NCI-H526 treated with DMSO at 0.1 percent for 48 hours (cell line): ENCODE data around the gene PEX26.
"Not testable (repeated sequence)": the region's sequence is repeated elsewhere in the genome, so short reads cannot be mapped to it uniquely, and the experiment has no call there.

ENCODE experiments used
- DNase-seq: peaks from one replicate; lab custom pipeline; 2025; lab: John Stamatoyannopoulos, UW

PEX26 gene

DNA sequence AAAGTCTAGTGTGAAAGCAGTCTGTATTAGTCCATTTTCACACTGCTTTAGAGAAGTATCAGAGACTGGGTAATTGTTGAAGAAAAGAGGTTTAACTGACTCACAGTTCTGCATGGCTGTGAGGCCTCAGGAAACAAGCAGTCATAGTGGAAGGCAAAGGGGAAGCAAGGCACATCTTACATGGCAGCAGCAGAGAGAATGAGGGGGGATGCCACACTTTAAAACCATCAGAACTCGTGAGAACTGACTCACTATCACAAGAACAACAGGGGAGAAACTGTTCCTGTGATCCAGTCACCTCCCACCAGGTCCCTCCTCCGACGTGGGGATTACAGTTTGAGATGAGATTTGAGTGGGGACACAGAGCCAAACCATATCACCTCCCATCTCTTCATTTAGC, 19.0 kb downstream of the PEX26 start:
- no peak for DNase-seq

DNA sequence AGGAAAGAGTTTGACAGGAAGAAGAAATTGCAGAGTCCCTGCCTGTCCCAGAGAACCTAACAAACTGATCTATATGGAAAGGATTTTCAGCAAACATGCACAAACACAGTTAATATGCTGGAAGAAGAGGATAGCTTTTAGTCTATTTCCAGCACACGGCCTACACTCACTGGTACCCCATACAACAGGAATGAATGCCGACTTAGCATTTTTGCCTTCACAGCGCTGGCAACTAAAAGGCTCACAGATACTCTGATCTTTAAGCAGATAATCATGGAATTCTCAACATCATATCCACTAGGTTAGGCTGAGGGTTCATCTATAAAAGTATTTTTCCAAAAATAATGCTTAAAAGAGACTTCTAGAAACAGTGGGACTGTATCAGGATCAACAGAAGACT, 23.0 kb downstream of the PEX26 start:
- DNase-seq, result no peak

DNA sequence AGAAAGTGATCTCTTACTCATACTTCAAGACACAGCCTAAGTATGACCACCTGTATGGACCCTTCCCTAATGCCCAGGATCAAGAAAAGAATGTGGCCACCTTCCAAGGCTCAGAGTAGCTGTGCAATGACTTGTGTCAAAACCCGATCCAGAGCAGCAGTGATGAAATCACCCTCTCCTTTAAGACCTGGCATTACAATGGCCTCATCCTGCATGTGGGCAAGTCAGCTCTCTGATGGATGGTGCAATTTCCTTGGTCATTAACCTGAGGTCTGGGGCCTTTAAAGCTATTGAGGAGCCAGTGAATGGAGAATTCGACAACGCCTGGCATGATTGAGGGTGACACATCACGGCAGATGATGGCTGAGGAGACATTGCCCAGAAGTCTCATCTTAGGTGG, 23.7 kb downstream of the PEX26 start:
- DNase-seq, result no peak

GRCh38 chr22:18103527-18104269, 25.9 kb downstream of the PEX26 start:
- DNase-seq, result no peak

DNA sequence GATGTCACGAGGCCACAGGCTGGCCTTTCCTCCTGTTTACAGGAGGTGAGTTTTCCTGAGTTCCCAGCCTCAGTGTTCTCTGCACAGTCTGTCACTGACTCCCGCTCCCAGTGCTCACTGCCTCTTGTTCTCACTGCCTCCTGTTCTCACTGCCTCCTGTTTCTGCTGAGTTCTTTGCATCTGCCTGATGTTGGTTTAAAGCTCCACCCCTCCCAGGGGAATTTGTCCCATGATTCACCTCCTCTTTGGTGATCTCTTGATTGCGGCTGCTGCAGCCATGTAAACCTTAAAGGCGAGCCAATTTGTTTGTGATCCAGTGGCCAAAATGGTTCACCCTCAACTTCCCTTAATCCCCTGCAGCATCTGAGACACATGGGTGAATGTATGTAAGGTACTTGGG, 26.8 kb downstream of the PEX26 start:
- DNase-seq, result no peak

DNA sequence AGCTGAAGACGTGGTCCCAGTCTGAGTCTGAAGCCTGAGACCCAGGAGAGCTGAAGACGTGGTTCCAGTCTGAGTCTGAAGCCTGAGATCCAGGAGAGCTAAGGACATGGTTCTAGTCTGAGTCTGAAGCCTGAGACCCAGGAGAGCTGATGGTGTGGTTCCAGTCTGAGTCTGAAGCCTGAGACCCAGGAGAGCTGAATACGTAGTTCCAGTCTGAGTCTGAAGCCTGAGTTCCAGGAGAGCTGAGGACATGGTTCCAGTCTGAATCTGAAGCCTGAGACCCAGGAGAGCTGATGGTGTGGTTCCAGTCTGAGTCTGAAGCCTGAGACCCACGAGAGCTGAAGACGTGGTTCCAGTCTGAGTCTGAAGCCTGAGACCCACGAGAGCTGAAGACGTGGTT, 28.2 kb downstream of the PEX26 start:
- not testable (repeated sequence) for DNase-seq

DNA sequence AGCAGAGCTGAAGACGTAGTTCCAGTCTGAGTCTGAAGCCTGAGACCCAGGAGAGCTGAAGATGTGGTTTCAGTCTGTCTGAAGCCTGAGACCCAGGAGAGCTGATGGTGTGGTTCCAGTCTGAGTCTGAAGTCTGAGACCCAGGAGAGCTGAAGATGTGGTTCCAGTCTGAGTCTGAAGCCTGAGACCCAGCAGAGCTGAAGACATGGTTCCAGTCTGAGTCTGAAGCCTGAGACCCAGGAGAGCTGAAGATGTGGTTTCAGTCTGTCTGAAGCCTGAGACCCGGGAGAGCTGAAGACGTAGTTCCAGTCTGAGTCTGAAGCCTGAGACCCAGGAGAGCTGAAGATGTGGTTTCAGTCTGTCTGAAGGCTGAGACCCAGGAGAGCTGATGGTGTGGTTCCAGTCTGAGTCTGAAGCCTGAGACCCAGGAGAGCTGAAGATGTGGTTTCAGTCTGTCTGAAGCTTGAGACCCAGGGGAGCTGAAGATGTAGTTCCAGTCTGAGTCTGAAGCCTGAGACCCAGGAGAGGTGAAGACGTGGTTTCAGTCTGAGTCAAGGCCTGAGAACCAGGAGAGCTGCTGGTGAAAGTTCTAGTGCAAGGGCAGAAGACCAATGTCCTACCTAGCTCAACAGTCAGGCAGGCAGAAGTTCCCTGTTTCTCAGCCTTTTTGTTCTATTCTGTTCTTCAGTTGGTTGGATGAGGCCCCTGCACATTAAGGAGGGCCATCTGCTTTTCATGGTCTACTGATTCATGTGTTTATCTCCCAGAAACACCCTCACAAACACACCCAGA, 29.0 kb downstream of the PEX26 start:
- DNase-seq, result not testable (repeated sequence)

GRCh38 chr22:18108187-18108586, 30.4 kb downstream of the PEX26 start:
- DNase-seq, result no peak

DNA sequence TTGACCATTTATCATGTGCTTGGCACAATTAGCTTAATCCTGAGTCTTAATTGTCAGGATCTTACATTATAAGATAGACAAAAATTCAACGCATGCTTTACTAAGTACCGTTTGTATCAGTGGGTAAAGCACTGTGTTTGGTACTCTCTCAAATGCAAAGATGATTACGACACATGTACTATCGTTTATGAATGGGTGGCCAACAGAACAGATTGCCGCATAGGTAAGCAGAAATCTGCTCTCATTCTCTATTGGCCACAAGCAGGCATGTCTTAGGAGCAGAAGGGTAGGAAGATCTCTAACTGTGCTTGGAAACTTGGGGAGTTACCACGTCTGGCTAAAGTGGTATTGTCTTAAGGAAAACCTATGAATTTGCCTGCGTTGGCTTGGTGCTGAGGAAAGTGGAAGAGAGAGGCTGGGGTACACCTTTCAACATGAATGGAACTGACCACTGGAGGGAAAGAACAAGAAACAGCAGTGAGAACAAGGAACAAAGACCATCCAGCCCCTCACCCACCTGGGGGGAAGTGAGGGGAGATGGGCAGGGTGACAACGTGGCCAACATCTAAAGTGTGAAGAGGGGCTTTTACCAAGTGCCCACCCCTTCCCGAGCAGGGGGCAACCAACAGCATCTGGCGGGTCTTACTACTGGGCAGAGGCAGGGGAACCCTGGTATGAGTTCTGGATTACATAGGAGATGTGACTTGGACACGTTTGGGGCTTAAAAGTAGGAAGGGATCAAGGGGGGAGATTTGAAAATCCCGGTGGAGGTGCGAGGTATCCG, 31.8 kb downstream of the PEX26 start:
- no peak for DNase-seq

DNA sequence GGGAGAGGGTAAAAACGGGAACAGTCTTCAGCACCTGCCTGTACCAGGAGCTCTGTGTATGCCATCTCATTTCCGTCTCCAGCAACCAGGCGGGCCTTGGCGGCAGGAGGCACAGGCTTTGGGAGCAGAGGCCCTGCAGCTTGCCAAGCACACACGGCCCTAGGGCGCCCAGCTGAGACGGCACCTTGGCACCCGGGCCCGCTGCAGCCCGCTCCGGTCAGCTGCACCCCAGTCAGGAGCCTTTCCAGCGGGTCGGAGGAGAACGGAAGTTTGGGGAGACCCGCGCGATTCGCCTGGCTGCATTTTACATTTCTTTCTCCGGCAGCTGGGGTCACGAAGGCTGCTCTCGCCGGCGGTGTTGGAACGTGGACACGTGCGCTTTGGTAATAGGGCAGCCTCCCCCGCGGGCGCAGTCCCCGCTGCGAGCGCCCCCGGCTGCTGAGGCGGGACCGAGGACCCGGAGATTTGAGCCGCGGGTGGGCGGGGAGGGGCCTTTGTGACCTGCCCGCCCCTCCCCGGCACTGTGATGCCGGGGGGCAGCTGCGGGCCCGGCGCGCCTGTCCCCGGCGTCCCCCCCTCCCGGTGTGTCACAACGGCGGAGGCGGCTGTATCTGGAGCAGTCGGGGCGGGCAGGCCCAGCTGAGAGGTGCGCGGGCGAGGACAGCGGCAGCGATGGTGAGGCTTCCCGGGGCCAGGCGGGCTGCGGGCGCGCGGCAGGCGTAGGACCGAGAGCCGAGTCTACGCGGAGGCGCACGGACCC, 32.6 kb downstream of the PEX26 start, which contains the start of gene TUBA8:
Gene TUBA8, plus strand, starts transcription at position 616 of the 760 bp plus-strand sequence. Its CDS starts 57 bp downstream, at position 673.
- peak; percentile 25 for DNase-seq

GRCh38 chr22:18110954-18111758, 33.4 kb downstream of the PEX26 start:
- no peak for DNase-seq

- no peak for DNase-seq
Measured at GRCh38 chr22:18111759-18112330, 34.1 kb downstream of the PEX26 start.

- DNase-seq, result no peak
Measured at GRCh38 chr22:18112440-18112839, 34.6 kb downstream of the PEX26 start.

DNA sequence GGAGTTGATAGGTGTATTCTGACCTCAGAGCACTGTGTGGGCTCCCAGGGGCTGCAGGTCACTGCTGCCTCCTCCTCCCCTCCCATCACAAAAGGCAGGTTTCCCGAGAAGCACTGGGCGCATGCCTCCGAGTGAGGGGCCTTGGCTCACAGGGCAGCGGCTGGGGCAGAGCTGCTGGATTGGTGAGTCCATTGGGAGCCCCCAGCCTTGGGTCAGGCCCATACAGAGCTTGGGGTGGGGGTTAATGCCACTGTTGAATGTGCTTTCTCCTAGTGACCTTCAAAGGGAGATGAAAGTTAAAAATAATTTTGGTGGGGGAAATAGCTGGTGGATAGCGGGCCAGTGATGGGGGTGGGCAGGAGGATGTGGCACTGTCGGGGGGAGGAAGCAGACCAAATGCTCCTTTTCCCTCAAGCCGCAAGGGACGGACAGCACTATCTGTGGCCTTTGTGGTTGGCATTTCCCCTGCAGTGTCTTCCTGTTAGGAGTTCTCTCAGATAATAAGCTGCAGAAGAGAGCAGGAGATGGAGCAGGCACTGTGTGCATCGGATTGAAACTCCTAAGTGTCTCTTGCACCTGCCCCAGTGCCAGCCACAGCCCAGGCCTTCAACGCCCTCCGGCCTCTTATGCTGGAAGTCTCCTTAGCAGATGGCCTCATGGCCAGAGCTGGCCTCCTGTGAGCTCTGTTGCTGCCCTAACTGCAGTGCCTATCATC, 36.0 kb downstream of the PEX26 start:
- DNase-seq, result no peak

DNA sequence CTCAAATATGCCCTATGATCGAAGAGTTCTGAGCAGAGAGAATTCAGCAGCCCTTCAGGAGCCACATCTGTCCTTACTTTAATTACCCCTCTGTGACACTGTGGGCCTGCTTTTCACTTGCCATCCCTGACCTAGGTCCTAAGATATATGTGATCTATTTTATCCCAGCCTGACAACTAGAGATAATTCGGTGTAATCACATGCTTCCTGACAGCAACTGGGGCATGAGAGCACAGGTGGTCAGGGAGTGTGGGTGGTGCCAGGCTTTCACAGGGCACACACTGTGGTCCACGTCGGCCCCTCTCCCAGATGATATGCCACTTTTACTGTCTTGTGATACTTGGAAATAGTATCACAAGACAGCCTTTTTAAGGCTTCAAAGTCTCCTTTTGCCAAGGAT, 36.7 kb downstream of the PEX26 start:
- DNase-seq, result no peak

- DNase-seq, result no peak
Measured at GRCh38 chr22:18114976-18115652, 37.3 kb downstream of the PEX26 start.

DNA sequence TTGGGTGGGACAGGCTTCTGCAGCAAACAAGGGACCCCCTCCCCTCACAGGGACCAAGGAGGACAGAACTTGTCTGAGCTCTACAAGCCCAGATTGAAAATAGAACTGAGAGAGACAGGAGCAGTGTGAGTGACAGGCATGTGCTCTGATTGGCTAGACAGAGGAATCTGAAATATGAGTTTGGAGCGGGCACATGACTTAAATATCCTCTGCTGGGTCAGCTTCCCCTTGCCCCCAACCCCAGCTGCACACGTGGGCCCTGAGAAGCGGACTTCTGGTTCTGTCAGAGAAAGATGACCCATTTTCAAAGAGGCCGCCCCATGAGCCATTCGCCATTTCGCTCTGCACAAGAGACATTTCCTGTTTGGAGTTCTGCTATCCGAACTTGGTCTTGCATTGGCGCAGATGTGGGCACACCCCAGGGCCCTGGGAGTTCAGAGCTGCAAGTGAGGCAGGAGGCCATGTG, 38.1 kb downstream of the PEX26 start:
- DNase-seq, result no peak

- DNase-seq, result no peak
Measured at GRCh38 chr22:18116634-18117033, 38.8 kb downstream of the PEX26 start.

DNA sequence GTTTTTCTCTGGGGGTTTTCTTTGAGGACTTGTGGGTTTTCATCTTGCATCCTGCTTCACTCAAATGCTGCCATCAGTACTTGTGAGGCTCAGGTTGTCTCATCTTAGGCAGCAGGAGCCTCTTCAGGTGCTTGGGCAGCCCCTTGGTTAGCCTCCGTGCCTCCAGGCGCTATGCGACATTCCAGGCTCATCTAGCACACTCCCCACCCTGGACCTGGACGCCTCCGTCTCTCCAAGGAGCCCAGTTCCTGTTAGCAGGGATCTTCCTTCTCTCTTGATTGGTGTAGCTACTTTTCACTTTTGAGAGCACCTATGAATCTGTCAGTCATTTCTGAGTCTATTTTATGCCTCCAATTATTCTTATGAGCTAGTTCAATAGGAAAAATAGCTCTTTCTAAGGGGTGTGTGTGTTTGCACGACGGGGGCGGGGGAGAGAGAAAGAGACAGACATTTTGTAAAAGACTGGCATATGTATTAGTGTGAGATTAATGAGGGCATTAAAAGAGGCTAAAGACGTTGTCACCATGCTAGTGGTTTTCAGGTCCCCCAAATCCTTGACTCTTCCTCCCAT, 40.6 kb downstream of the PEX26 start:
- DNase-seq, result no peak
